GM23338 (cell line): ENCODE data around the gene PSMD2. TPM values are rescaled to one million over a fixed set of nuclear protein-coding genes. Genes with fewer than 3 reads are reported as not detected.

Experiments used
- ATAC-seq: fragments of 200-7000 bp; cut with Tn5 transposase; 3 replicates; pipeline ENCODE4 v1.9.1; 2020
- DNase-seq: peaks from one replicate; pipeline ENCODE4 v3.0.0-alpha.2; 2015; ENCODE audit warnings: low spot score
- H2AFZ ChIP-seq: fragments of 200-600 bp; sonication (generic); 2 replicates; pipeline ENCODE4 v1.8.0; 2016; ENCODE audit warnings: antibody characterized with exemption, mild to moderate bottlenecking, moderate library complexity
- H3F3A ChIP-seq: fragments of 200-600 bp; sonication (generic); replicated peaks from 2 replicates; pipeline ENCODE4 v1.8.0; 2017; ENCODE audit warnings: antibody characterized with exemption, mixed run types, low read depth
- H3K27ac ChIP-seq: fragments of 200-600 bp; sonication (generic); 2 replicates; pipeline ENCODE4 v1.6.1; 2016; ENCODE audit warnings: low read depth
- H3K27me3 ChIP-seq: fragments of 200-600 bp; sonication (generic); 2 replicates; pipeline ENCODE4 v1.8.0; 2016; ENCODE audit warnings: mild to moderate bottlenecking, mixed run types, moderate library complexity; ENCODE audit not compliant: insufficient read depth
- H3K36me3 ChIP-seq: fragments of 200-600 bp; sonication (generic); 2 replicates; pipeline ENCODE4 v1.8.0; 2016; ENCODE audit warnings: mild to moderate bottlenecking; ENCODE audit not compliant: insufficient read depth
- H3K4me1 ChIP-seq: fragments of 200-600 bp; sonication (generic); 2 replicates; pipeline ENCODE4 v1.8.0; 2016; ENCODE audit warnings: mild to moderate bottlenecking, moderate library complexity; ENCODE audit not compliant: insufficient read depth
- H3K4me2 ChIP-seq: fragments of 200-600 bp; sonication (generic); 2 replicates; pipeline ENCODE4 v1.7.1; 2017; ENCODE audit warnings: mixed run types
- H3K4me3 ChIP-seq: fragments of 200-600 bp; sonication (generic); 2 replicates; pipeline ENCODE4 v1.6.1; 2016; ENCODE audit warnings: mixed run types
- H3K79me2 ChIP-seq: fragments of 200-600 bp; sonication (generic); replicated peaks from 2 replicates; pipeline ENCODE4 v1.8.0; 2017; ENCODE audit warnings: mild to moderate bottlenecking; ENCODE audit not compliant: insufficient read depth
- H3K9me2 ChIP-seq: fragments of 200-600 bp; sonication (generic); 2 replicates; pipeline ENCODE4 v1.8.0; 2017; ENCODE audit not compliant: insufficient read depth
- H4K20me1 ChIP-seq: fragments of 200-600 bp; sonication (generic); replicated peaks from 2 replicates; pipeline ENCODE4 v1.8.0; 2017; ENCODE audit warnings: mild to moderate bottlenecking; ENCODE audit not compliant: insufficient read depth
- H3K27ac Mint-ChIP-seq: 2 replicates; pipeline ENCODE4 v1.8.0; 2020; ENCODE audit warnings: inconsistent platforms, mild to moderate bottlenecking, moderate library complexity, mixed read lengths
- H3K27me3 Mint-ChIP-seq: 3 replicates; pipeline ENCODE4 v1.8.0; 2022; ENCODE audit warnings: low read depth, mild to moderate bottlenecking, moderate library complexity, mixed read lengths, inconsistent platforms; ENCODE audit not compliant: insufficient read depth, poor library complexity
- H3K36me3 Mint-ChIP-seq: 3 replicates; pipeline ENCODE4 v1.8.0; 2021; ENCODE audit warnings: low read depth, mild to moderate bottlenecking, inconsistent platforms, moderate library complexity, mixed read lengths
- H3K4me1 Mint-ChIP-seq: 3 replicates; pipeline ENCODE4 v1.8.0; 2020; ENCODE audit warnings: mild to moderate bottlenecking, inconsistent platforms, mixed read lengths
- H3K4me3 Mint-ChIP-seq: 3 replicates; pipeline ENCODE4 v1.8.0; 2021; ENCODE audit warnings: moderate library complexity, mild to moderate bottlenecking, inconsistent platforms, mixed read lengths
- H3K9me3 Mint-ChIP-seq: 3 replicates; pipeline ENCODE4 v1.8.0; 2020; ENCODE audit warnings: moderate library complexity, mild to moderate bottlenecking, inconsistent platforms, mixed read lengths
- CREB1 ChIP-seq: fragments of 250-450 bp; sonication (Bioruptor Pico); IDR thresholded peaks from 2 replicates; pipeline ENCODE4 v1.5.0; 2020; ENCODE audit warnings: low read depth, mild to moderate bottlenecking, moderate library complexity
- ETS1 ChIP-seq: IDR thresholded peaks from 2 replicates; pipeline ENCODE4 v1.6.1; 2016; ENCODE audit warnings: antibody characterized with exemption
- EZH2 ChIP-seq: fragments of 200-600 bp; sonication (generic); IDR thresholded peaks from one replicate; pipeline ENCODE4 v1.8.0; 2017; ENCODE audit warnings: antibody characterized with exemption, mild to moderate bottlenecking, low read depth; ENCODE audit not compliant: unreplicated experiment
- EZH2phosphoT487 ChIP-seq: fragments of 200-600 bp; sonication (generic); IDR thresholded peaks from one replicate; pipeline ENCODE4 v1.8.1; 2018; ENCODE audit warnings: antibody characterized with exemption; ENCODE audit not compliant: unreplicated experiment
- JUNB ChIP-seq: IDR thresholded peaks from one replicate; pipeline ENCODE4 v1.6.1; 2016; ENCODE audit warnings: antibody characterized with exemption; ENCODE audit not compliant: unreplicated experiment
- NANOG ChIP-seq: IDR thresholded peaks from 2 replicates; pipeline ENCODE4 v1.6.1; 2016; ENCODE audit warnings: antibody characterized with exemption, borderline replicate concordance
- POLR2AphosphoS5 ChIP-seq: IDR thresholded peaks from 2 replicates; pipeline ENCODE4 v1.6.1; 2016; ENCODE audit warnings: antibody characterized with exemption, low read depth
- REST ChIP-seq: IDR thresholded peaks from one replicate; pipeline ENCODE4 v1.6.1; 2018; ENCODE audit warnings: antibody characterized with exemption; ENCODE audit not compliant: unreplicated experiment
- STAT1 ChIP-seq: IDR thresholded peaks from one replicate; pipeline ENCODE4 v1.6.1; 2016; ENCODE audit warnings: antibody characterized with exemption; ENCODE audit not compliant: unreplicated experiment
- ZNF114 ChIP-seq: fragments of 250-450 bp; sonication (Bioruptor Pico); IDR thresholded peaks from 2 replicates; pipeline ENCODE4 v1.5.0; 2020; ENCODE audit warnings: mild to moderate bottlenecking, moderate library complexity
- ZNF331 ChIP-seq: fragments of 250-450 bp; sonication (Bioruptor Pico); IDR thresholded peaks from 2 replicates; pipeline ENCODE4 v1.5.0; 2020; ENCODE audit warnings: low read depth, mild to moderate bottlenecking, moderate library complexity
- ZNF462 ChIP-seq: fragments of 250-450 bp; sonication (Bioruptor Pico); IDR thresholded peaks from 2 replicates; pipeline ENCODE4 v1.5.0; 2020; ENCODE audit warnings: mild to moderate bottlenecking, moderate library complexity
- polyA plus RNA-seq: library from polyadenylated mRNA; unstranded; fragments of >200 nt; fragmentation: Nextera tagmentation; extraction: Ambion mirVana; gene quantifications from 2 replicates; pipeline ENCODE4 v1.2.1, GENCODE V29; 2016
- total RNA-seq: library from RNA; depleted of rRNA; stranded (reverse); fragments of >200 nt; shearing (Covaris generic); gene quantifications from 2 replicates; pipeline ENCODE4 v1.2.3, GENCODE V29; 2014
- TF ChIP-seq, protein P1 (sequence below), 2 experiments: fragments of 200-600 bp in 1 of 2; sonication (generic) in 1 of 2; conservative IDR thresholded peaks; 2 replicates each; pipeline versions ENCODE4 v1.5.1 to v1.6.1; 2016 to 2017; ENCODE audit warnings: antibody characterized with exemption in 2 of 2, low read depth in 2 of 2, mild to moderate bottlenecking in 2 of 2, moderate library complexity in 1 of 2

Gene PSMD2
- total and polyA plus RNA-seq, 2 experiments from 2014 or later, result 117 to 507 TPM

GRCh38 chr3:184257083-184257915 is 41.7 kb upstream of the PSMD2 start:
- peaks cover 45% of the 10 kb centered on the region for H3K27me3 ChIP-seq

More at GRCh38 chr3:184257083-184257915, 41.7 kb upstream of the PSMD2 start:
- Histone ChIP-seq H3K79me2 (no peaks in the 10 kb centered on the region), H2AFZ (no peak overlapping the region), H3K4me3 (no peak overlapping the region), H3K27ac (no peak overlapping the region), H4K20me1 (peaks cover 31% of the 10 kb centered on the region), H3K4me2 (no peak overlapping the region), H3F3A (peaks cover 10% of the 10 kb centered on the region), H3K4me1 (no peaks in the 10 kb centered on the region), H3K9me2 (no peaks in the 10 kb centered on the region), H3K36me3 (no peaks in the 10 kb centered on the region)
- Mint-ChIP-seq H3K36me3 (peaks cover 8% of the 10 kb centered on the region; the same call in 1 of the 3 replicates), H3K27me3 (peaks cover 40% of the 10 kb centered on the region), H3K4me1 (peaks cover 9% of the 10 kb centered on the region), H3K27ac (no peak overlapping the region), H3K4me3 (no peak overlapping the region), H3K9me3 (no peaks in the 10 kb centered on the region; the same call in 2 of the 3 replicates)
- TF ChIP-seq STAT1, result no peak
- TF ChIP-seq JUNB, result no peak
- no peak for TF ChIP-seq EZH2
- TF ChIP-seq REST, result no peak
- no peak for TF ChIP-seq POLR2AphosphoS5
- no peak for TF ChIP-seq ETS1
- TF ChIP-seq CREB1 (CRISPR knock-in tag), result no peak
- TF ChIP-seq ZNF462 (CRISPR knock-in tag), result no peak
- TF ChIP-seq NANOG, result no peak
- TF ChIP-seq ZNF331 (CRISPR knock-in tag), result no peak
- no peak for TF ChIP-seq ZNF114 (CRISPR knock-in tag)
- TF ChIP-seq EZH2phosphoT487, result no peak
- TF ChIP-seq, protein P1, sequence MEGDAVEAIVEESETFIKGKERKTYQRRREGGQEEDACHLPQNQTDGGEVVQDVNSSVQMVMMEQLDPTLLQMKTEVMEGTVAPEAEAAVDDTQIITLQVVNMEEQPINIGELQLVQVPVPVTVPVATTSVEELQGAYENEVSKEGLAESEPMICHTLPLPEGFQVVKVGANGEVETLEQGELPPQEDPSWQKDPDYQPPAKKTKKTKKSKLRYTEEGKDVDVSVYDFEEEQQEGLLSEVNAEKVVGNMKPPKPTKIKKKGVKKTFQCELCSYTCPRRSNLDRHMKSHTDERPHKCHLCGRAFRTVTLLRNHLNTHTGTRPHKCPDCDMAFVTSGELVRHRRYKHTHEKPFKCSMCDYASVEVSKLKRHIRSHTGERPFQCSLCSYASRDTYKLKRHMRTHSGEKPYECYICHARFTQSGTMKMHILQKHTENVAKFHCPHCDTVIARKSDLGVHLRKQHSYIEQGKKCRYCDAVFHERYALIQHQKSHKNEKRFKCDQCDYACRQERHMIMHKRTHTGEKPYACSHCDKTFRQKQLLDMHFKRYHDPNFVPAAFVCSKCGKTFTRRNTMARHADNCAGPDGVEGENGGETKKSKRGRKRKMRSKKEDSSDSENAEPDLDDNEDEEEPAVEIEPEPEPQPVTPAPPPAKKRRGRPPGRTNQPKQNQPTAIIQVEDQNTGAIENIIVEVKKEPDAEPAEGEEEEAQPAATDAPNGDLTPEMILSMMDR (conservative IDR thresholded peaks at IDR 0.05; ENCODE audit: low read depth in 2 of 2), result no peak
- no peak for DNase-seq
- no peak for ATAC-seq
